Karpas-422 (cell line): ENCODE data around the gene FUCA1. TPM values are rescaled to one million over a fixed set of nuclear protein-coding genes. Genes with fewer than 3 reads are reported as not detected.
A peak's percentile ranks its signal among the peaks of the same experiment; 100 is the strongest.

ENCODE experiments used
- DNase-seq: peaks from one replicate; pipeline ENCODE4 v3.0.0-alpha.2; 2015
- H2AFZ ChIP-seq: fragments of 200-600 bp; sonication (generic); 2 replicates; pipeline ENCODE4 v1.6.1; 2014; ENCODE audit warnings: antibody characterized with exemption, low read length, mixed read lengths
- H3K27ac ChIP-seq: fragments of 200-600 bp; sonication (generic); 2 replicates; pipeline ENCODE4 v1.5.1; 2014; ENCODE audit warnings: mild to moderate bottlenecking, low read length, moderate library complexity
- H3K27me3 ChIP-seq: fragments of 200-600 bp; sonication (generic); 2 replicates; pipeline ENCODE4 v1.6.1; 2014; ENCODE audit warnings: low read length, mixed read lengths
- H3K36me3 ChIP-seq: fragments of 200-600 bp; sonication (generic); 2 replicates; pipeline ENCODE4 v1.6.1; 2014; ENCODE audit warnings: low read length, mixed read lengths; ENCODE audit not compliant: insufficient read depth
- H3K4me1 ChIP-seq: fragments of 200-600 bp; sonication (generic); 2 replicates; pipeline ENCODE4 v1.6.1; 2014; ENCODE audit warnings: mild to moderate bottlenecking, low read length, mixed read lengths
- H3K4me2 ChIP-seq: fragments of 200-600 bp; sonication (generic); 2 replicates; pipeline ENCODE4 v1.6.1; 2014; ENCODE audit warnings: low read length, low read depth, mild to moderate bottlenecking; ENCODE audit not compliant: poor library complexity, severe bottlenecking
- H3K4me3 ChIP-seq: fragments of 200-600 bp; sonication (generic); 2 replicates; pipeline ENCODE4 v1.5.1; 2014; ENCODE audit warnings: mild to moderate bottlenecking, antibody characterized with exemption, low read length, mixed read lengths
- H3K79me2 ChIP-seq: fragments of 200-600 bp; sonication (generic); 2 replicates; pipeline ENCODE4 v1.6.1; 2014; ENCODE audit warnings: mild to moderate bottlenecking, low read length, mixed read lengths
- H3K9ac ChIP-seq: fragments of 200-600 bp; sonication (generic); 2 replicates; pipeline ENCODE4 v1.6.0; 2014; ENCODE audit warnings: low read length
- H3K9me2 ChIP-seq: fragments of 200-600 bp; sonication (generic), shearing (Covaris generic); replicated peaks from 2 replicates; pipeline ENCODE4 v1.6.0; 2014; ENCODE audit warnings: mild to moderate bottlenecking, low read length, moderate library complexity; ENCODE audit not compliant: insufficient read depth
- H3K9me3 ChIP-seq: fragments of 300-700, 200-600 bp; sonication (generic); 2 replicates; pipeline ENCODE4 v1.6.1; 2014; ENCODE audit warnings: low read length, mixed read lengths
- H4K20me1 ChIP-seq: fragments of 200-600 bp; sonication (generic); 2 replicates; pipeline ENCODE4 v1.6.1; 2014; ENCODE audit warnings: mild to moderate bottlenecking, antibody characterized with exemption, low read length, low read depth; ENCODE audit not compliant: insufficient read depth
- total RNA-seq: library from RNA; depleted of rRNA; stranded (reverse); fragments of >200 nt; shearing (Covaris generic); gene quantifications from 2 replicates; pipeline ENCODE4 v1.2.3, GENCODE V29; 2014; ENCODE audit warnings: low replicate concordance

FUCA1 gene
- total RNA-seq, 1 experiment from 2014 or later, result 47.2 TPM

GRCh38 chr1:23814016-23814415 lies 54.1 kb downstream of the FUCA1 start:
- Histone ChIP-seq H3K4me2 (no peak overlapping the region), H3K27ac (no peak overlapping the region), H3K4me3 (no peak overlapping the region), H3K9ac (no peak overlapping the region), H2AFZ (no peak overlapping the region), H3K79me2 (no peaks in the 10 kb centered on the region), H3K36me3 (peaks cover 5% of the 10 kb centered on the region; the same call in 1 of the 2 replicates), H3K9me3 (no peaks in the 10 kb centered on the region), H4K20me1 (no peaks in the 10 kb centered on the region), H3K9me2 (no peaks in the 10 kb centered on the region), H3K27me3 (no peaks in the 10 kb centered on the region), H3K4me1 (peaks cover 39% of the 10 kb centered on the region)
- DNase-seq, result no peak

GRCh38 chr1:23810818-23811540 lies 57.1 kb downstream of the FUCA1 start:
- peaks cover 5% of the 10 kb centered on the region; the same call in 1 of the 2 replicates for H3K36me3 ChIP-seq
- H3K27ac ChIP-seq, result peak overlapping the region; percentile 68
- H4K20me1 ChIP-seq, result no peaks in the 10 kb centered on the region
- H3K4me3 ChIP-seq, result no peak overlapping the region
- no peak overlapping the region for H2AFZ ChIP-seq
- H3K4me2 ChIP-seq, result peak overlapping the region; percentile 39
- no peaks in the 10 kb centered on the region for H3K27me3 ChIP-seq
- H3K4me1 ChIP-seq, result peaks cover 23% of the 10 kb centered on the region
- peak; percentile 96 for DNase-seq
- no peaks in the 10 kb centered on the region for H3K9me2 ChIP-seq
- H3K79me2 ChIP-seq, result no peaks in the 10 kb centered on the region
- H3K9ac ChIP-seq, result peak overlapping the region; percentile 25
- no peaks in the 10 kb centered on the region for H3K9me3 ChIP-seq

- peak; percentile 94 for DNase-seq
- Histone ChIP-seq H3K9ac (0 out of 2 replicates have a peak overlapping the region, but pooled peaks have one; percentile 18), H3K4me3 (no peak overlapping the region), H4K20me1 (no peaks in the 10 kb centered on the region), H3K79me2 (no peaks in the 10 kb centered on the region), H3K36me3 (peaks cover 5% of the 10 kb centered on the region; the same call in 1 of the 2 replicates), H3K4me1 (peaks cover 23% of the 10 kb centered on the region), H3K9me3 (no peaks in the 10 kb centered on the region), H3K9me2 (no peaks in the 10 kb centered on the region), H3K27me3 (no peaks in the 10 kb centered on the region), H3K4me2 (no peak overlapping the region), H3K27ac (peak overlapping the region; percentile 58), H2AFZ (no peak overlapping the region)
Measured at GRCh38 chr1:23809751-23810171, 58.3 kb downstream of the FUCA1 start.

GRCh38 chr1:23807453-23807852 lies 60.6 kb downstream of the FUCA1 start:
- no peaks in the 10 kb centered on the region for H3K79me2 ChIP-seq
- no peak overlapping the region for H3K4me3 ChIP-seq
- no peak overlapping the region for H2AFZ ChIP-seq
- H4K20me1 ChIP-seq, result no peaks in the 10 kb centered on the region
- H3K36me3 ChIP-seq, result no peaks in the 10 kb centered on the region
- H3K9me2 ChIP-seq, result no peaks in the 10 kb centered on the region
- H3K9ac ChIP-seq, result no peak overlapping the region
- no peak overlapping the region for H3K27ac ChIP-seq
- H3K9me3 ChIP-seq, result no peaks in the 10 kb centered on the region
- H3K4me2 ChIP-seq, result no peak overlapping the region
- H3K4me1 ChIP-seq, result peaks cover 23% of the 10 kb centered on the region
- DNase-seq, result no peak
- H3K27me3 ChIP-seq, result no peaks in the 10 kb centered on the region

- Histone ChIP-seq H3K4me2 (no peak overlapping the region), H4K20me1 (no peaks in the 10 kb centered on the region), H3K9ac (no peak overlapping the region), H3K27ac (no peak overlapping the region), H3K9me2 (no peaks in the 10 kb centered on the region), H3K27me3 (no peaks in the 10 kb centered on the region), H3K79me2 (no peaks in the 10 kb centered on the region), H3K9me3 (no peaks in the 10 kb centered on the region), H3K36me3 (no peaks in the 10 kb centered on the region), H3K4me3 (no peak overlapping the region), H2AFZ (no peak overlapping the region), H3K4me1 (peaks cover 24% of the 10 kb centered on the region)
- no peak for DNase-seq
Measured at GRCh38 chr1:23806280-23806679, 61.8 kb downstream of the FUCA1 start.

GRCh38 chr1:23805025-23805424 lies 63.1 kb downstream of the FUCA1 start:
- Histone ChIP-seq H3K4me1 (peaks cover 15% of the 10 kb centered on the region), H3K9ac (no peak overlapping the region), H3K27ac (no peak overlapping the region), H3K27me3 (no peaks in the 10 kb centered on the region), H3K4me3 (no peak overlapping the region), H3K79me2 (no peaks in the 10 kb centered on the region; the same call in 1 of the 2 replicates), H3K9me3 (no peaks in the 10 kb centered on the region), H3K36me3 (no peaks in the 10 kb centered on the region), H3K4me2 (no peak overlapping the region), H3K9me2 (no peaks in the 10 kb centered on the region), H4K20me1 (no peaks in the 10 kb centered on the region), H2AFZ (no peak overlapping the region)
- no peak for DNase-seq

- Histone ChIP-seq H3K27ac (no peak overlapping the region), H4K20me1 (no peaks in the 10 kb centered on the region), H3K27me3 (no peaks in the 10 kb centered on the region), H3K4me2 (no peak overlapping the region), H3K79me2 (peaks cover 6% of the 10 kb centered on the region; the same call in 1 of the 2 replicates), H3K9me2 (no peaks in the 10 kb centered on the region), H3K9ac (no peak overlapping the region), H3K9me3 (no peaks in the 10 kb centered on the region), H3K36me3 (no peaks in the 10 kb centered on the region), H3K4me1 (peaks cover 16% of the 10 kb centered on the region), H3K4me3 (no peak overlapping the region), H2AFZ (no peak overlapping the region)
- DNase-seq, result no peak
Measured at GRCh38 chr1:23804183-23804835, 63.8 kb downstream of the FUCA1 start.

- Histone ChIP-seq H3K9me2 (no peaks in the 10 kb centered on the region), H3K9me3 (no peaks in the 10 kb centered on the region), H3K9ac (no peak overlapping the region), H3K79me2 (peaks cover 8% of the 10 kb centered on the region; the same call in 1 of the 2 replicates), H3K27ac (no peak overlapping the region), H2AFZ (no peak overlapping the region), H3K27me3 (no peaks in the 10 kb centered on the region), H3K4me3 (no peak overlapping the region), H3K36me3 (no peaks in the 10 kb centered on the region), H3K4me2 (no peak overlapping the region), H4K20me1 (no peaks in the 10 kb centered on the region), H3K4me1 (peaks cover 22% of the 10 kb centered on the region)
- no peak for DNase-seq
Measured at GRCh38 chr1:23803674-23804073, 64.4 kb downstream of the FUCA1 start.
